Forelimb muscle (tissue), 1 donor: ENCODE measurements around the gene SUMO4. TPM values are rescaled to one million over a fixed set of nuclear protein-coding genes. Genes with fewer than 3 reads are reported as not detected.

ENCODE experiments used
- DNase-seq: peaks from one replicate; pipeline ENCODE4 v3.0.0-alpha.2; 2013; ENCODE audit warnings: low read depth
- polyA plus RNA-seq: library from polyadenylated mRNA; unstranded; fragments of 120-200 nt; gene quantifications from one replicate; pipeline ENCODE4 v1.2.1, GENCODE V29; 2013; ENCODE audit not compliant: insufficient read length

Gene SUMO4
- polyA plus RNA-seq: 0.53 TPM

GRCh38 chr6:149400050-149400449 lies at the start of gene SUMO4:
TSS of gene SUMO4 (plus strand) at chr6:149400262. CDS start at chr6:149400392, 130 bp downstream.
- no peak for DNase-seq

GRCh38 chr6:149354009-149354408 lies 46.1 kb upstream of the SUMO4 start:
- no peak for DNase-seq

- no peak for DNase-seq
These were observed 43.8 kb upstream of the SUMO4 start for GRCh38 chr6:149356081-149356750.

- DNase-seq: no peak
These were observed 42.1 kb upstream of the SUMO4 start for GRCh38 chr6:149357726-149358538.

GRCh38 chr6:149359440-149359839 lies 40.6 kb upstream of the SUMO4 start:
- no peak for DNase-seq

- no peak for DNase-seq
These were observed 39.5 kb upstream of the SUMO4 start for GRCh38 chr6:149360536-149360935.

- DNase-seq: no peak
These were observed 37.8 kb upstream of the SUMO4 start for GRCh38 chr6:149362289-149362688.

GRCh38 chr6:149363154-149363553 lies 36.9 kb upstream of the SUMO4 start:
- no peak for DNase-seq

GRCh38 chr6:149364557-149364956 lies 35.5 kb upstream of the SUMO4 start:
- no peak for DNase-seq

- DNase-seq: no peak
These were observed 34.9 kb upstream of the SUMO4 start for GRCh38 chr6:149365197-149365596.

- DNase-seq: no peak
These were observed 33.7 kb upstream of the SUMO4 start for GRCh38 chr6:149366267-149366921.

GRCh38 chr6:149368065-149368464 lies 32.0 kb upstream of the SUMO4 start:
- no peak for DNase-seq

- no peak for DNase-seq
These were observed 28.9 kb upstream of the SUMO4 start for GRCh38 chr6:149371154-149371553.

- DNase-seq: no peak
These were observed 28.0 kb upstream of the SUMO4 start for GRCh38 chr6:149372062-149372461.

GRCh38 chr6:149373511-149373910 lies 26.6 kb upstream of the SUMO4 start:
- DNase-seq: no peak

- no peak for DNase-seq
These were observed 20.1 kb upstream of the SUMO4 start for GRCh38 chr6:149379977-149380376.

- no peak for DNase-seq
These were observed 19.5 kb upstream of the SUMO4 start for GRCh38 chr6:149380523-149380922.

- DNase-seq: no peak
These were observed 16.7 kb upstream of the SUMO4 start for GRCh38 chr6:149383371-149383770.

GRCh38 chr6:149384464-149384863 lies 15.6 kb upstream of the SUMO4 start:
- no peak for DNase-seq

GRCh38 chr6:149385998-149386646 lies 13.9 kb upstream of the SUMO4 start:
- no peak for DNase-seq

- no peak for DNase-seq
These were observed 12.1 kb upstream of the SUMO4 start for GRCh38 chr6:149387779-149388512.
